GM12875 (cell line): ENCODE results near the gene KRT35.

ENCODE experiments used
- H3K4me3 ChIP-seq: one replicate; pipeline ENCODE4 v1.5.1; 2011; ENCODE audit warnings: low read depth, low read length, control low read depth
- CTCF ChIP-seq: IDR thresholded peaks from 2 replicates; pipeline ENCODE4 v1.5.1; 2011; ENCODE audit warnings: low read depth, mild to moderate bottlenecking, control low read depth, inconsistent platforms, low read length, moderate library complexity, borderline replicate concordance; ENCODE audit not compliant: insufficient read depth

Gene KRT35

GRCh38 chr17:41455236-41455635 is 25.7 kb downstream of the KRT35 start:
- no peak overlapping the region for H3K4me3 ChIP-seq
- no peak for TF ChIP-seq CTCF

GRCh38 chr17:41453066-41453465 is 27.9 kb downstream of the KRT35 start:
- no peak for TF ChIP-seq CTCF

GRCh38 chr17:41452281-41452680 is 28.7 kb downstream of the KRT35 start:
- TF ChIP-seq CTCF: no peak

More at GRCh38 chr17:41453066-41453465, 27.9 kb downstream of the KRT35 start:
- H3K4me3 ChIP-seq: no peak overlapping the region

GRCh38 chr17:41451154-41451728 is 29.7 kb downstream of the KRT35 start:
- no peak overlapping the region for H3K4me3 ChIP-seq
- TF ChIP-seq CTCF: no peak

More at GRCh38 chr17:41452281-41452680, 28.7 kb downstream of the KRT35 start:
- H3K4me3 ChIP-seq: no peak overlapping the region

GRCh38 chr17:41449008-41449407 is 31.9 kb downstream of the KRT35 start:
- no peak for TF ChIP-seq CTCF
- no peak overlapping the region for H3K4me3 ChIP-seq

- no peak for TF ChIP-seq CTCF
- H3K4me3 ChIP-seq: no peak overlapping the region
Measured at GRCh38 chr17:41448506-41448905, 32.4 kb downstream of the KRT35 start.

GRCh38 chr17:41446806-41447205 is 34.1 kb downstream of the KRT35 start:
- H3K4me3 ChIP-seq: no peak overlapping the region
- no peak for TF ChIP-seq CTCF
